ENCODE results near the gene EYS.

- no peak for TF ChIP-seq POLR2A (IDR thresholded peaks at IDR 0.05; ENCODE audit: low read length)
- TF ChIP-seq ZFP36 (IDR thresholded peaks at IDR 0.05; ENCODE audit: borderline replicate concordance, partially characterized antibody): no peak
- no peak for TF ChIP-seq REST (IDR thresholded peaks at IDR 0.05)
- no peak for TF ChIP-seq CEBPB (IDR thresholded peaks at IDR 0.05)
These were observed 718.9 kb downstream of the EYS start for GRCh38 chr6:64988148-64988547.

All from A549 (cell line).